Natural killer cell treated with Interleukin-12 subunit alpha and Interleukin-12 subunit beta and Interleukin-15 and Interleukin-18, amount 100 ng/mL, for 72 hours (primary cell): Measurements from ENCODE around the gene MYO1H. TPM values are rescaled to one million over a fixed set of nuclear protein-coding genes. Genes with fewer than 3 reads are reported as not detected.

Experiments
- ATAC-seq, 2 donors: fragments of 150-1000 bp; cut with Tn5 transposase in 1 of 2; sonication (Bioruptor Pico), chemical (Tn5 transposase) in 1 of 2; 2 replicates each; pipeline ENCODE4 v1.10.0; 2021
- DNase-seq: peaks from one replicate; pipeline ENCODE4 v3.0.0; 2022; ENCODE audit warnings: low spot score
- H3K27ac Mint-ChIP-seq, 2 donors: 1 replicate in 1 of 2; 2 replicates in 1 of 2; pipeline ENCODE4 v1.8.0; 2022; ENCODE audit warnings: mixed read lengths in 2 of 2, mild to moderate bottlenecking in 1 of 2, moderate library complexity in 1 of 2
- H3K27me3 Mint-ChIP-seq, 2 donors: 1 replicate in 1 of 2; 2 replicates in 1 of 2; pipeline ENCODE4 v1.8.0; 2022; ENCODE audit warnings: mixed read lengths in 2 of 2
- H3K36me3 Mint-ChIP-seq: one replicate; pipeline ENCODE4 v1.8.0; 2022; ENCODE audit warnings: mixed read lengths
- H3K4me1 Mint-ChIP-seq, 2 donors: 1 replicate in 1 of 2; 2 replicates in 1 of 2; pipeline ENCODE4 v1.8.0; 2022; ENCODE audit warnings: low read depth in 2 of 2, mixed read lengths in 2 of 2, mild to moderate bottlenecking in 1 of 2
- H3K4me3 Mint-ChIP-seq: one replicate; pipeline ENCODE4 v1.8.0; 2022; ENCODE audit warnings: mixed read lengths
- H3K9me3 Mint-ChIP-seq: 2 replicates; pipeline ENCODE4 v1.8.0; 2022; ENCODE audit warnings: mixed read lengths
- total RNA-seq, 2 donors: library from RNA; stranded (reverse); gene quantifications; one replicate each; pipeline ENCODE4 v1.2.3, GENCODE V29; 2022

The MYO1H gene
- total RNA-seq, 2 donors from 2014 or later, result not detected

DNA sequence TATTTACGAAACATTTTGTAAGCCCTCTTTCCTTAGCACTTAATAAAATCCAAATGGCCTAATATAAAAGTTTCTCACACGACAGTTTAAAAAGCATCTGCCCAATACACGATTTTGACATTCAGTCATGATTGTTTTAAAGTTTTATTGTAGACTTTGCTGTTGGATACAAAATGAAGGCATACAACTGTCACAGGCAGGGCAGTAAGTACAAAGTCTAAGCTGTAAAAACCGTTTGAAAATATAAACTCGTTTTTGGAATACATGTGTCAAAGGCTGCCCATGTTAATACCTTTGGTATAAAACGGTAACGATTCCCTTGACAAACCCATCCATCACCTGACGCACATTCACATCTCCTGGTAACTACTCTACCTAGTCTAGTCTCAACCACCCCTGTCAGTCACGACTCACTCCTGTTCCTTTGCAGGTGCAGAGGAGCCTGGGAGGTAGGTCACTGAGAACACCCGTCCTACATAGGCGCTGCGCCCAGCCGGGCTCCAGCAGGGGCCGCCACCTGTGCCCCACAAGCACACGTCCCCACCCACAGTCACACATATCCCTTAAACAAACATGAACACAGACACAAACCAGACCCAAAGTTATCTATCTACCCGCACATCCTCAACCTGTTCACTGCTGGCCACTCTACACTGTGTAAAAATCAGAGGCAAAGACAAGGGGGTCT is 102.3 kb downstream of the MYO1H start:
- Mint-ChIP-seq H3K27me3 (no peaks in the 10 kb centered on the region), H3K9me3 (no peaks in the 10 kb centered on the region), H3K36me3 (peaks cover 6% of the 10 kb centered on the region), H3K4me1 (peaks cover 34 to 58% of the 10 kb centered on the region in 2 donors), H3K4me3 (peak overlapping the region; percentile 74), H3K27ac (peak overlapping the region; percentile 57 to 76)
- DNase-seq (no peak), ATAC-seq (peak in 1 of 2 donors; percentile 17)

GRCh38 chr12:109450980-109451379 is 103.3 kb downstream of the MYO1H start:
- Mint-ChIP-seq H3K36me3 (peaks cover 14% of the 10 kb centered on the region), H3K4me3 (peak overlapping the region; percentile 74), H3K4me1 (peaks cover 29 to 50% of the 10 kb centered on the region in 2 donors), H3K27ac (peak overlapping the region; percentile 57 to 76), H3K9me3 (no peaks in the 10 kb centered on the region), H3K27me3 (no peaks in the 10 kb centered on the region)
- peak; percentile 82 to 85 for ATAC-seq
- no peak for DNase-seq

DNA sequence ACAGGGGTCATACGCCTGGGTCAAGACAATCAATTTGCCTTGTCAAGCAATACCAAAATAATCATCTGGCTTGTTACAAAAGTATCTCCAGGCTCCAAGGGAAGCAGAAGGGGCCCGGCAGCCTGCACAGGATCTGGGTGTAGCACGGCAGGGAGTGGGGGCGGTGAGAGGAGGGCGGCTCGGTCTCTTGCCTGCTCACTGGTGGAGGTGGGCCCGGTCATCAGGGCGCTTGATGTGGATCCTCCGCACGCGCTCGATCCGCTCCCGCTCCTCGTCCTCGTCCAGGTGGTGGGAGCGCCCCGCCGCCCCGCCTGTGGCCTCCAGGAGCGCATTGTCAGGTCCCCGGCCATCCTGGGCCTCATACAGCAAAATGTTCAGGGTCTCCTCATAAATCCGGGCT is 103.7 kb downstream of the MYO1H start:
- Mint-ChIP-seq H3K4me1 (peaks cover 28 to 49% of the 10 kb centered on the region in 2 donors), H3K27me3 (no peaks in the 10 kb centered on the region), H3K27ac (peak overlapping the region; percentile 57 to 76), H3K36me3 (peaks cover 17% of the 10 kb centered on the region), H3K9me3 (no peaks in the 10 kb centered on the region), H3K4me3 (peak overlapping the region; percentile 74)
- peak; percentile 39 to 67 for ATAC-seq
- no peak for DNase-seq

- no peaks in the 10 kb centered on the region for H3K9me3 Mint-ChIP-seq
- H3K36me3 Mint-ChIP-seq, result peaks cover 25% of the 10 kb centered on the region
- H3K4me1 Mint-ChIP-seq, result peaks cover 36 to 48% of the 10 kb centered on the region in 2 donors
- DNase-seq (no peak), ATAC-seq (no peak)
- peak overlapping the region in 1 of 2 donors; percentile 64 for H3K27ac Mint-ChIP-seq
- H3K27me3 Mint-ChIP-seq, result no peaks in the 10 kb centered on the region
- H3K4me3 Mint-ChIP-seq, result no peak overlapping the region
These were observed 104.8 kb downstream of the MYO1H start for GRCh38 chr12:109452489-109452888.

DNA sequence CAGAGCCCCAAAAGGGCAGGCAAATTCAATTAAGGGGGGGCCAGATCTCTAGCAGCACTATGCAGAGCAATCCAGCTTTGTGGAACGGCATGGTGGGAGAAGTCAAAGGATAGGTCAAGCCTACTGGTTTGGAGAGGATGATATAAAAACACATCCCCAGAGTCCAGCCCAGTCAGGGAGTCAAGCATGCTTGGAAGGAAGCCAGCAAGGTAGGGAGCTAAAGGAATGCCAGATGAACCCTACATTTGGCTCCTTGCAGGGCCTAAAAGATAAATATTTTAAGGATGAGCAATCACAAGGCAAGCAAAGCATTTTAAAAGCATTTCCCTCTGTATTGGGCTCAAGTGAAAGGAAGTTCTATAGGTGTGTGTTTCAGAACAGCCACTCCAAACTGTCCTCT is 108.0 kb downstream of the MYO1H start:
- H3K27me3 Mint-ChIP-seq, result no peaks in the 10 kb centered on the region
- peaks cover 44% of the 10 kb centered on the region for H3K36me3 Mint-ChIP-seq
- H3K4me3 Mint-ChIP-seq, result no peak overlapping the region
- H3K9me3 Mint-ChIP-seq, result no peaks in the 10 kb centered on the region
- H3K4me1 Mint-ChIP-seq, result peaks cover 47 to 60% of the 10 kb centered on the region in 2 donors
- no peak for DNase-seq
- no peak for ATAC-seq
- H3K27ac Mint-ChIP-seq, result no peak overlapping the region

- Mint-ChIP-seq H3K4me3 (peak overlapping the region; percentile 80), H3K4me1 (peaks cover 55 to 67% of the 10 kb centered on the region in 2 donors), H3K27ac (peak overlapping the region; percentile 93 to 95), H3K27me3 (no peaks in the 10 kb centered on the region), H3K36me3 (peaks cover 44% of the 10 kb centered on the region), H3K9me3 (no peaks in the 10 kb centered on the region)
- DNase-seq (no peak), ATAC-seq (peak; percentile 53 to 66)
These were observed 110.4 kb downstream of the MYO1H start for GRCh38 chr12:109458086-109458485.

- DNase-seq, result no peak
- Mint-ChIP-seq H3K27ac (peak overlapping the region; percentile 93 to 95), H3K27me3 (no peaks in the 10 kb centered on the region), H3K9me3 (no peaks in the 10 kb centered on the region), H3K4me3 (peak overlapping the region; percentile 40), H3K4me1 (peaks cover 62 to 70% of the 10 kb centered on the region in 2 donors), H3K36me3 (peaks cover 44% of the 10 kb centered on the region)
- ATAC-seq, result no peak
These were observed 111.1 kb downstream of the MYO1H start for GRCh38 chr12:109458771-109459208.

GRCh38 chr12:109459247-109459646 is 111.5 kb downstream of the MYO1H start:
- Mint-ChIP-seq H3K27ac (peak overlapping the region; percentile 93 to 95), H3K4me3 (peak overlapping the region; percentile 40)

DNA sequence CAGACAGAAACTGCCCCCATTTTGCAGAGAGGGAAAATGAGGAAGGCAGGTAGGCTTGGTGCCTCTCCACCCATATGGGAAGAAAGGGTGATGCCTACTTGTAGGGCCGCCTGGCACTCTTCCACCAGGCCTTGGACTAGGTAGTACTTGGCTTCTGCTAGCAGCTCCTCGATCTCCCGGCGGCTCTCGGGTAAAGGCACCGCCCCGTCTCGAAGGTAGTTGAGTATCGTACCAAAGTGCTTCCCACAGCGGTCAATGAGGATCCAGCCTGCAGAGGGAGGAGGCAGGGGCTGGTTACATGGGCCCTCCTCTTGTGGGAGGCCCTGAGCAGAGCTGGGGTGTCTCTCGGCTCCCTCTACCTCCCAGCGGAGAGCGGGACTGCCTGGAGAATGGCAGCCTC is 112.8 kb downstream of the MYO1H start:
- Mint-ChIP-seq H3K4me1 (peaks cover 78 to 83% of the 10 kb centered on the region in 2 donors), H3K36me3 (peaks cover 35% of the 10 kb centered on the region)

More at GRCh38 chr12:109459247-109459646, 111.5 kb downstream of the MYO1H start:
- Mint-ChIP-seq H3K36me3 (peaks cover 40% of the 10 kb centered on the region), H3K27me3 (no peaks in the 10 kb centered on the region), H3K9me3 (no peaks in the 10 kb centered on the region), H3K4me1 (peaks cover 66 to 72% of the 10 kb centered on the region in 2 donors)
- no peak for DNase-seq
- ATAC-seq, result no peak

DNA sequence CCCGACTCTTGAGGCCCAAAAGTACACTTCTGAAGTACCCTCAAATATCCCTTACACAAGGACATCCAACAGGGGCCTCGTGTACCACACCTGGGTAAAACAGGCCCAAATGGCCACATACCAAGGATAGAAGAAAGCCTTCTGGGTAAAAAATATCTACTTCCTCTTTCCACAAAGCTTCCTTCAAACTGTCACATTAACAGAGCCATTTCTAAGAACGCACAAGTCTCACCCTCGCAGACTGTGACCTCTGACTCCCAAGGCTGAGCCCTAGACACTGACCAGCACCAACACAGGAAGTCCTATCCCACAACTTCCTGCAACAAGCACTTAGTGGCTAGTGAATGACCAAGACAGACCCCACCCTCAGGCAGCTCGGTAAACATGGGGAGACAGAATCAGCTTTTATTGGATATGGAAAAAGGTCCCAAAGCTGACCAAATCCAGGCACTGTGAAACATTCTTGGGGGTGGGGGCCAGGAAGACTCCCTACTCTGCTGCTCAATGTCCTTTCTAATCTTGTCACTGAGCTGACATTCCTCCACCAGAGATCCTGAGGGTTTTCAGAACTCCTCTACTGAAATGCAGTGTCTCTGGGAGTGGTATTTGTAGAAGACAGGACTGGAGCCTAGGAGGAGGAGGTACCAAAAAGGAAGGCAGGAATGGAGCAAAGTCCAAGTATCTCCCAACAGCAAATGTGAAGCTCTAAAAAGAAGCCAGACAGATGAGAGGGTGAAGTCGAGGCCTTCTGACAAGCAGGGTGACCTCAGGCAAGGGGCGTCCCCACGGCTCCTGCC is 113.5 kb downstream of the MYO1H start:
- peaks cover 83 to 89% of the 10 kb centered on the region in 2 donors for H3K4me1 Mint-ChIP-seq
- peak overlapping the region; percentile 77 for H3K4me3 Mint-ChIP-seq
- no peaks in the 10 kb centered on the region for H3K27me3 Mint-ChIP-seq
- H3K36me3 Mint-ChIP-seq, result peaks cover 28% of the 10 kb centered on the region
- H3K27ac Mint-ChIP-seq, result peak overlapping the region; percentile 93 to 95
- H3K9me3 Mint-ChIP-seq, result no peaks in the 10 kb centered on the region
- ATAC-seq, result peak; percentile 86 to 89
- DNase-seq, result peak; percentile 72

More for the DNA sequence above, 112.8 kb downstream of the MYO1H start:
- Mint-ChIP-seq H3K9me3 (no peaks in the 10 kb centered on the region), H3K27ac (peak overlapping the region; percentile 93 to 95), H3K4me3 (no peak overlapping the region), H3K27me3 (no peaks in the 10 kb centered on the region)
- no peak for ATAC-seq
- DNase-seq, result no peak

DNA sequence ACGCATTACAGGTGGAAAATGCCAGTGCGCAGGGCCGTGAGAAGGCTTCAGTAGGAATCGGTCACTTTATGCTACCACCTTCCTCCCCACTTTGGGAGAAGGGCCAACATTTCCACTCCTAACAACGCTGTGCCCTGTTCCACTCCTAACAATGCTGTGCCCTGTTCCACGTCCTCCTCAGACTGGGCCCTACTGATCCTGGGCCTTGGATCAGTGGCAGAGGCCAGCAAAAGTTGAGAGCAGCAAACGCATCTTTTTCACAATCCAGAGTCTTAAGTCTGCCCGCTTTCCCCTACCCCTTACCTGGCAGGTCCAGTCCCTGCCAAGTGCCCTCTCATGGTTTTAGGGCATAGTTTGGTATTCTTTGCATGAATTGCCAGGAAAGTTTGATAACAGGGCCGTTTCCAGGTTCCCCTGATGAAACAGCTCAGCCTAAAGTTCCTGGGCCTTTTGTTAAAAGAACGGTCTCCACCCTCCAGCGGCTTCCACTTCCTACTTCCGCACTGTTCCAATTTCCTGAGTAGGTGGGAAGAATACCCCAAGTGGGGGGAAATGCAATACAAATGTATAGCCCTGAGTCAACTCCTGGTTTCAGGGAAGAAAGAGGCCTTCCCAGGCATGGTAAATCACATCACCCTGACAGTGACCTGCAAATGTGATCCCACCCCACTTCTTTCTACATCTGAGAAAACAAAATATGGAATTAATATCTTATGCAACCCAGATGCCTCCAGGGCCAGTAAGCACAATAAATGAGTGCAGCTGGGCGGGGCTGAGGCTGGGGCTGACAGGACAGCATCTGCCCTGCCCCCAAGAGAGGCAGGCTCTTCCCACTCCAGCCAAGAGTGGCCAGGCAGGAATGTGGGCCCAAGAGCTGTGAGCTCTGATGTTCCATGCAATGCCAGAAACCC is 114.4 kb downstream of the MYO1H start:
- Mint-ChIP-seq H3K4me3 (peak overlapping the region; percentile 77), H3K36me3 (peaks cover 23% of the 10 kb centered on the region), H3K27me3 (no peaks in the 10 kb centered on the region), H3K9me3 (no peaks in the 10 kb centered on the region), H3K4me1 (peaks cover 81 to 92% of the 10 kb centered on the region in 2 donors), H3K27ac (peak overlapping the region; percentile 93 to 95)
- no peak for ATAC-seq
- DNase-seq, result no peak

DNA sequence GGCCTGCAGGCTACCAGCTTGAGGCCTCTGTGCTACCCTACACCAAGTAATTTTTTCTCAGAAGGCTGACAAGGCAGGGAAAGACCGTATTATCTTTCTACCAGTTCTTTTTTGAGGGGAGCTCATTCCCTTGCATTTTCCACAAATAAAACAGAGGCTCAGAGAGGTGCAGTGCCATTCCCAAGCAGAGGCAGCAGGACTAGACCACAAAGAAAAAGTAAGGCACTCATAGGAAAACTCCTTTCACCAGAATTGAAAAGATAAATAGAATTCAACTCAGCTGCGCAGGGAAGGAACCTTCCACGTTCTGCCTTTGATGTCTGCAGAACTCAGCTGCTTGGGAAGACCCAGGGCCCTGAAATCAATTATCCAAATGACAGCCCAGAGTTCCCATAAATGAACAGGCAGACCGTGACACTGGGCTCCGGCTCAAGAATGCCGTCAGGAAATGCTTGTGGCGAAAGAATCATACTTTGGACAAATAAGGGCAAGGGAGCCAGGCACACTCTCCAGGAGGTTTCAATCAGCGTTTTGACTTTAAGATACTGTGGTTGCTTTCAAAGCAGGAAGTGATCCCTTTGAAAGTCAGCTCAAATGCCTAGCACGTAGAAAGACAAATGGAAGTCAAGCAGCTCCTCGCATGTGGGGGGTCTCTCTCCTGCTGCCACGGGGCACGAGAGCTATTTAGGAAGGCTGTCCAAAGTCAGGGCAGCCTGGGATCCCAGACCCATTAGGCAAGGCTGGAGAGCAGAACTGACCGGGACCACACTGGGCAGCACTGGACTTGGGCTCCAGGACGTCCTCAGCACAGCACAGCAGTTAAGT is 115.4 kb downstream of the MYO1H start:
- H3K27me3 Mint-ChIP-seq, result no peaks in the 10 kb centered on the region
- peaks cover 72 to 89% of the 10 kb centered on the region in 2 donors for H3K4me1 Mint-ChIP-seq
- H3K4me3 Mint-ChIP-seq, result peak overlapping the region; percentile 30
- H3K9me3 Mint-ChIP-seq, result no peaks in the 10 kb centered on the region
- peaks cover 14% of the 10 kb centered on the region for H3K36me3 Mint-ChIP-seq
- DNase-seq, result no peak
- no peak for ATAC-seq
- peak overlapping the region; percentile 93 to 95 for H3K27ac Mint-ChIP-seq
